NCI-H1694 treated with DMSO at 0.1 percent for 48 hours (cell line): ENCODE measurements around the gene KANK4.
"Not testable (repeated sequence)": the region's sequence is repeated elsewhere in the genome, so short reads cannot be mapped to it uniquely, and the experiment has no call there.

Source experiments
- DNase-seq: peaks from one replicate; lab custom pipeline; 2025; lab: John Stamatoyannopoulos, UW

The KANK4 gene

DNA sequence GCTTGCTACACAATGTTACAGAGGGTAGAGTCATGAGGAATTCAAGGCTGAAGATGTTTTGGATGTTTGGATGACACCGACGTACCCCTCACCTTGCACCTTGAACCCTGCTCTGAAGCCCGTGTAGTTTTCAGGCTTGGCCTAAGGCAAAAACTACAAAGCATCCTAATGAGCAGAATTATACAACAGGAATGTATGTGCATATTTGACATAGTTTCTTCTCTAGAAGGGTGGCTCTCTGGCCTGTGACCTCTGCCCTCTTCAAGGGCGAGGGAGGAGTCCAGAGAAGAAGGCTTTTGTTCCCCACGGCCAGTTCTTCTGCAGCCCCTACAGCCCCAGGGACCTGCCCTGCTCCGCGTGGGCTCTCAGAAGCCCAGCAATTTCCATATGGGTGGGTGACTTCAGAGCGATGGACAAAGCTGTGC is 81.3 kb downstream of the KANK4 start:
- DNase-seq: no peak

DNA sequence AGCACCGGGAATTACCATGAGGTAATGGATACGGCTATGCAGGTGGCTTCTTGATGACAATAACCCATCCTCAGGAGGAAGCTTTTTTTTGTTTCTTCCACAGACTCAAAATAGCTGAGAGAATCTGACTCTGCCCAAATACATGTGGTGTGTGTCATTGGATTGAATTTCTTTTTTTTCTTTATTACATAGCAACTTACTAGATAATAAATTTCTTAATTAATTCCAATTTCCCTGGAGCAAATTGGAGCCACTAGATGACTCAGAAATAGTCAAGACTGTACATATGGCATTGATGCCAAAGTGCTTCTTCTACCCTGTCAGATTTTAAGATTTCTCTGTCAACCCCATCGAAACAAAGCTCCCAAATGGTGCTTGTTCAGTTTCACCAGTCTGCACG is 81.9 kb downstream of the KANK4 start:
- DNase-seq: no peak

DNA sequence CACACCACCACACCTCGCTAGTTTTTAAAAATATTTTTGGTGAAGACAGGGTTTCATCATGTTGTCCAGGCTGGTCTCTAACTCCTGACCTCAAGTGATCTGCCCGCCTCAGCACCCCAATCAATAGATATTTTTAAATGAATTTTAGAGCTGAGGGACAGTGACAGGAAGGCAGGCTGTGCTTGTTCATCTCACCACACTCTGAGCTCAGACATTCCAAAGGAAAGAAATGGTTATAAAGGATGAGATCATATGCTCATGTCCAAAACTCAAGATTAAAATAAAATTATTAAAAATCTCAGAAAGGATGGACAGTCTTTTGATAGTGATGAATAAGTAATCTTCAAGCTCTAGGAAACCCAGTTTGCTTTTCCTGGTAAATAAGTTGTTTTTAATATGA is 83.7 kb downstream of the KANK4 start:
- no peak for DNase-seq

DNA sequence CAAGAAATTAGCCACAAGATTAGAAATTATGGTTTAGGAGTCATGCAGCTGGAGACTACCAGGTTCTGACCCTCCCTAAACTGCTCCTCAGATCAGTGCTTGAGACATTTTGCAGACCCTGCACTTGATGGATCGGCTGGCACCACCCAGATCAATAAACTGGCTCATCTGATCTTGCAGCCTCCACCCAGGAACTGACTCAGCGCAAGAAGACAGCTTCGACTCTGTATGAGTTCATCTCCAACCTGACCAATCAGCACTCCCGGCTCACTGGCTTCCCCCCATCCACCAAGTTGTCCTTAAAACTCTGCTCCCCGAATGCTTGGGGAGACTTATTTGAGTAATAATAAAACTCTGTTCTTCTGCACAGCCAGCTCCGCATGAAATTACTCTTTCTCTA is 84.5 kb downstream of the KANK4 start:
- no peak for DNase-seq

DNA sequence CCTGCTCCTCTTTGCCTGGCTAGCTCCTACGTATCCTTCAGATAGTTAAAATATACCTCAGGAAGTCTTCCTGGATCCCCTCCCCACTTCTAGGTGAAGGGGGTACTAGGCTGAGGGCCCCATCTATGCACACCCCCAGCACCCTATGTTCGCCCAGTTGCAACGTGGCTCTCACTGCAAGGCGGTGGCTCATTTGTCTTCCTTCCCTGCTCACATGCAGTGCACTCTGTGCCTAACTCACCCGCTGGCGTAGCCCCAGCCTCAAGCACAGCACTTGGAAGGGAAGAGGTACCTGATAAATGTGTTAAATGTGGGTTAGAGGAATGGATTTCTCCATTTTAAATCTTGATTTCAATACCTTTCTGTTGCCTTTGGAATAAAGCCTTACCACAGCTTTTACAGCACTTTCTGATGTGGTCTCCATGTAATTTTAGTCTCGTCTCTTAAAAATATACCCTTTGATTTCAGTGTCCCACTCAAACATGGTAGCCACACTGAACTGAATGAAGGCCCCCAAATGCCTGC is 85.2 kb downstream of the KANK4 start:
- no peak for DNase-seq

GRCh38 chr1:62232871-62233278 is 86.4 kb downstream of the KANK4 start:
- no peak for DNase-seq

DNA sequence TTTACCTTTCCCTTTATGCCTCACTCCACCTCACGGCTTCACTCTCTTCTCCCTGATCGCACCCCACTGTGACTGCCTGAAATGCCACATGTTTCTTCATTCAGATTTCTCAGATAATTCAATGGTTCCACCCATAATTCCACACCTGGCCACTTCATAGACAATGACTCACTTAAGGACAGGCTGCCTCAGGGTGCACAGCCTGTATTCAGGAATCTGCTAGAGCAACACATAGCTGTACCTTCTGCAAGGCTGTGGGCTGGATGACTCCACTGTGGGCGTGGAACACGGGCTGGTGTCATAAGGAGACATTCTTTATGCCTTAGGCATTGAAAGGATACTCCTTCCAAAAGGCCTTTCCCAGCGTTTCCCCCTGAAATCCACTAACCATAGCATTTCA is 88.5 kb downstream of the KANK4 start:
- no peak for DNase-seq

- DNase-seq: no peak
These were observed 89.3 kb downstream of the KANK4 start for GRCh38 chr1:62229932-62230331.

GRCh38 chr1:62229468-62229867 is 89.8 kb downstream of the KANK4 start:
- DNase-seq: no peak

DNA sequence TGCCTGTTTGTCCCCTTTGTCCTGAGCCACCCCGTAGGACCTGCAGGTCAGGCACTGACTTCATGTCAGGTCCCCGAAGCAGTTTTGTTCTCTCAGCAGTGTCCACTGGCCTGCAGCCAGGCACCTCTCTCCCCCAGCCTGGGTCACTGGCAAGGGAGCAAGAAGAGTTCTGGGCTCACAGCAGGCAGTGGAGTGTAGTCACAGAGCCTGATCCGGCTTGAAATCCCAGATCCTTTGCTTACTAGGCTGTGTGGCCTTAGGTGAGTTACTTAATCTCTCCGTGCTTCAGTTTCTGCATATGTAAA is 90.4 kb downstream of the KANK4 start:
- no peak for DNase-seq

GRCh38 chr1:62228136-62228882 is 90.9 kb downstream of the KANK4 start:
- DNase-seq: no peak

DNA sequence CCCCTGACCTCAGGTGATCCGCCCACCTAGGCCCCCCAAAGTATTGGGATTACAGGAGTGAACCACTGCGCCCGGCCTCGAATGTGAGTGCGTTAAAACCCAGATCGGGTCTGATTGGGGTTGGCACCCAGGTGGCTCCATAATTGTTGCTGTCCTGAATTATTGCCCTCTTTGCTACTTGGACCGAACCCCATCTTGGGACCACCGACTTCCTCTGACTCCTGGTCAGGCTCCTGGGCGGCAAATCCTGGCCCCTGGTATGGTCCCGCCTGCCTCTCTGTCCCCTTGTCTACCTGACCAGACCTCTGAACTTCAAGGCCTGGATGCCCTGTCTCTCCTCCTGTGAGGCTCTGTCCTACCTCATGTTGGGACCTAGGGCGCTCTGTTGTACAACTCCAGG is 91.7 kb downstream of the KANK4 start:
- no peak for DNase-seq

DNA sequence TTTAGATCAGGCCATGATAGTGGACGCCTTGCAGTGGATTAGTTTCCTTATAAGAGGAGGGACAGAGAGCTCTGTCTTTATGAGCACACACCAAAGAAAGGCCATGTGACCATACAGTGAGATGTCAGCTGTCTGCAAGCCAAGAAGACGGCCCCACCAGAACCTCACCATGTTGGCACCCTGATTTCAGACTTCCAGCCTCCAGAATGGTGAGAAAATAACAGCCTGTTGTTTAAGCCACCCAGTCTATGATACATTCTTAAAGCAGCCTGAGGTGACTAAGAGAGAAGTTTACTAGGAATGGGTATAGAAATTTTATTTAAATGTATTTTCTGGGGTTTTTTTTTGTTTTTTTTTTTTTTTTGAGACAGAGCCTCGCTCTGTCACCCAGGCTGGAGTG is 95.1 kb downstream of the KANK4 start:
- no peak for DNase-seq

DNA sequence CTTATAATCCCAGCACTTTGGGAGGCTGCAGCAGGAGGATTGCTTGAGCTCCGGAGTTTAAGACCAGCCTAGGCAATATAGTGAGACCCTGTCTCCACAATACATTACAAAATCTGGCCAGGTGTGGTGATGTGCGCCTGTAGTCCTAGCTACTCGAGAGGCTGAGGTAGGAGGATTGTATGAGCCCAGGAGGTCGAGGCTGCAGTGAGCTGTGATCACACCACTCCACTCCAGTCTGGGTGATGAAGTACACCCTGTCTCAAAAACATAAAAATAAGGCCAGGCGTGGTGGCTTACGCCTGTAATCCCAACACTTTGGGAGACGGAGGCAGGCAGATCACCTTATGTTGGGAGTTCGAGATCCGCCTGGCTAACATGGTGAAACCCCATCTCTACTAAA is 96.9 kb downstream of the KANK4 start:
- DNase-seq: no peak

- no peak for DNase-seq
These were observed 98.1 kb downstream of the KANK4 start for GRCh38 chr1:62221171-62221570.

DNA sequence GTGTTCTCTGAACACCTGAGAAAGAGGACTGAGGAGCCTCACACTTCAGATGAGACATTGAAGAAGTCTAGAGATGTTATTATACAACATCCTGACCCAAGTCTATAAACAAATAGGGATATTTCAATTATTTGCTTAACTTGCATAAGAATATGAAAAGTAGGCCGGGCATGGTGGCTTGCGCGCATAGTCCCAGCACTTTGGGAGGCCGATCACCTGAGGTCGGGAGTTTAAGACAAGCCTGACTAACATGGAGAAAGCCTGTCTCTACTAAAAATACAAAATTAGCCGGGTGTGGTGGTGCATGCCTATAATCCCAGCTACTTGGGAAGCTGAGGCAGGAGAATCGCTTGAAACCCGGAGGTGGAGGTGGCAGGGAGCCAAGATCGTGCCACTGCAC is 98.8 kb downstream of the KANK4 start:
- DNase-seq: not testable (repeated sequence)

DNA sequence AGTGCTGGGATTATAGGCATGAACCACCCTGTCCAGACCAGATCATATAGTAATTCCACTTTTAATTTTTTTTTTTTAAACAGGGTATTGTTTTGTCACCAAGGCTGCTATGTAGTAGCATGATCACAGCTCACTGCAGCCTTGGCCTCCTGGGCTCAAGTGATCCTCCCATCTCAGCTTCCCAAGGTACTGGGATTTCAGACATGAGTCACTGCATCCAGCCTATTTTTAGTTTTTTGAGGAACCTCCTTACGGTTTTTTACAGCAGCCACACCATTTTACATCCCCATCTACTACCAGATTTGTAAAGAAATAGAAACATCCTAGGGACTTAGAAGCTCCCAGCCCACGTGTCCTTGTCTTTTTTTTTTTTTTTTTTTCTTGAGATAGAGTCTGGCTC is 100.6 kb downstream of the KANK4 start:
- no peak for DNase-seq

GRCh38 chr1:62213075-62213914 is 105.9 kb downstream of the KANK4 start:
- DNase-seq: no peak

DNA sequence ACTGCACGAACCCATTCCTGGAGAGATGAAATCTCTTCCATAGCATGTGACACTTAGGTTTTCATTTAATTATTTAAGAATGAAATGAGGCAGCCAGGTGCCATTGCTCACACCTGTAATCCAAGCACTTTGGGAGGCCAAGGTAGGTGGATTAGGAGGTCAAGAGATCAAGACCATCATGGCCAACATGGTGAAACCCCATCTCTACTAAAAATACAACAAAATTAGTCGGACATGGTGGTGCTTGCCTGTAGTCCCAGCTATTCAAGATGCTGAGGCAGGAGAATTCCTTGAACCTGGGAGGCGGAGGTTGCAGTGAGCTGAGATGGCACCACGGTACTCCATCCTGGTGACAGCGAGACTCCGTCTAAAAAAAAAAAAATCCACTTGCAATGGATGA is 106.8 kb downstream of the KANK4 start:
- DNase-seq: no peak

DNA sequence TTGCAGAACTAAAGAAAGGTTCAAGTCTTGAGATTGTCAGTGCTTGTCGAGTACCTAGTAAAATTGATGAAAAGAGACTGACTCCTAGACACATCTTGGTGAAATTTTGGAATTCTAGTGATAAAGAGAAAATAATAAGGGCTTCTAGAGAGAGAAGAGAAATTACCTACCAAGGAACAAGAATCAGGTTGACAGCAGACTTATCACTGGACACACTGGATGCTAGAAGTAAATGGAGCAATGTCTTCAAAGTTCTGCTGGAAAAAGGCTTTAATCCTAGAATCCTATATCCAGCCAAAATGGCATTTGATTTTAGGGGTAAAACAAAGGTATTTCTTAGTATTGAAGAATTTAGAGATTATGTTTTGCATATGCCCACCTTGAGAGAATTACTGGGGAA is 108.3 kb downstream of the KANK4 start:
- peak; percentile 11 for DNase-seq

- no peak for DNase-seq
These were observed 109.2 kb downstream of the KANK4 start for GRCh38 chr1:62209931-62210595.

DNA sequence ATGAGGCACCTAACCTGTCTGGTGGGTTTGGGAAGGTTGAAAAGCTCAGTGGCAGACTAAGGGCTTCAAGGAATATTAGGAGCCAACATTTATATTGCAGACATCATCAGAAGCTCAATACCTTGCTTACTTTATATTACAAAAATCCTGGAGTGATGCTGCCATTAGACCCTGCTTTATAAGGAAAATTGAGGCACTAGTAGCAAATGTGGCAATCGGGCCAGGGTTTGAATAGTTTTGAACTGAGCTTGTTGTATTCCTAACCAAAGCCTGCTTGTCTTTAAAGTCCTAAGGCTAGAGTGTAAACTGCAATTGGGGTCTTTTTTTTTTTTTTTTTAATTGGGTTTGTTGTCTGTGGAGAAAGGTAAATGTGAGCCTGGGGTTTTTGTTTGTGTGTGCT is 110.3 kb downstream of the KANK4 start:
- DNase-seq: no peak

DNA sequence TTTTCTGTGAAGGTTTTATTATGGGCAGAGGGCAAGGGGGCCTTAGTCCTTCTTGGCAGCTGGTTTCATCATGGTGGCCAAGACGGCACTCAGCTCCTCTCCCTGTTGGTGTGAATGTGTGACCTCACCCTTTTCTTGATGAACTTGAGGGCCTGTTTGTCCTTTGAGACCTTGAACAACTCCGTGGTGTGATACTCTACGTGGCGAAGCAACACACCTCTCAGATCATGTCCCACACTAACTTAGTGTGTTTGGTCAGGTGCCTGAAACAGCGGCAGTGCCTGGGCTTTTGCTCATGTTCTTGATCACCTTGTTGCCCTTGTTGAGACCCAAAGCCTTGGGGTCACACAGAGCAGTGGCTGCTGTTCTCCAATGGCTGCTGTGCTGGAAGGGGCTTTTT is 111.1 kb downstream of the KANK4 start:
- no peak for DNase-seq
